HEK293 (cell line): ENCODE results near the gene NLK.

Experiments
- FEZF1 ChIP-seq: fragments of 450-650 bp; formaldehyde crosslinking; IDR thresholded peaks from 2 replicates; pipeline ENCODE4 v1.5.1; 2016; ENCODE audit warnings: missing biosample characterization, missing genetic modification characterization
- KLF1 ChIP-seq: fragments of 450-650 bp; formaldehyde crosslinking; IDR thresholded peaks from 2 replicates; pipeline ENCODE4 v1.5.1; 2016; ENCODE audit warnings: missing biosample characterization, missing genetic modification characterization
- KLF16 ChIP-seq: fragments of 450-650 bp; formaldehyde crosslinking; IDR thresholded peaks from 2 replicates; pipeline ENCODE4 v1.5.1; 2017; ENCODE audit warnings: missing biosample characterization, missing genetic modification characterization
- YY1 ChIP-seq: fragments of 450-650 bp; formaldehyde crosslinking; IDR thresholded peaks from 2 replicates; pipeline ENCODE4 v1.5.1; 2018; ENCODE audit warnings: missing biosample characterization, missing genetic modification characterization
- ZBTB48 ChIP-seq: fragments of 450-650 bp; formaldehyde crosslinking; IDR thresholded peaks from 2 replicates; pipeline ENCODE4 v1.5.1; 2016; ENCODE audit warnings: missing biosample characterization, missing genetic modification characterization
- ZFP41 ChIP-seq: fragments of 450-650 bp; formaldehyde crosslinking; IDR thresholded peaks from 2 replicates; pipeline ENCODE4 v1.5.1; 2016; ENCODE audit warnings: missing biosample characterization, missing genetic modification characterization, borderline replicate concordance
- ZNF211 ChIP-seq: fragments of 450-650 bp; formaldehyde crosslinking; IDR thresholded peaks from 2 replicates; pipeline ENCODE4 v1.5.1; 2016; ENCODE audit warnings: low read depth, missing biosample characterization, missing genetic modification characterization
- ZNF23 ChIP-seq: fragments of 450-650 bp; formaldehyde crosslinking; IDR thresholded peaks from 2 replicates; pipeline ENCODE4 v1.5.1; 2016; ENCODE audit warnings: missing biosample characterization, missing genetic modification characterization, borderline replicate concordance
- TF ChIP-seq, protein P1 (sequence below): fragments of 450-650 bp; formaldehyde crosslinking; IDR thresholded peaks from 2 replicates; pipeline ENCODE4 v1.5.1; 2016; ENCODE audit warnings: missing biosample characterization, missing genetic modification characterization
- TF ChIP-seq, protein P2 (sequence below): fragments of 450-650 bp; formaldehyde crosslinking; optimal IDR thresholded peaks from 2 replicates; pipeline ENCODE3; 2016; ENCODE audit warnings: missing biosample characterization, mild to moderate bottlenecking, missing genetic modification characterization
- TF ChIP-seq, protein P3 (sequence below): fragments of 450-650 bp; formaldehyde crosslinking; IDR thresholded peaks from 2 replicates; pipeline ENCODE4 v1.5.1; 2016; ENCODE audit warnings: missing biosample characterization, missing genetic modification characterization, borderline replicate concordance
- TF ChIP-seq, protein P4 (sequence below): fragments of 450-650 bp; formaldehyde crosslinking; IDR thresholded peaks from 2 replicates; pipeline ENCODE4 v1.5.1; 2016; ENCODE audit warnings: missing biosample characterization, missing genetic modification characterization
- TF ChIP-seq, protein P5 (sequence below): fragments of 450-650 bp; formaldehyde crosslinking; IDR thresholded peaks from 2 replicates; pipeline ENCODE4 v1.5.1; 2017; ENCODE audit warnings: missing biosample characterization, missing genetic modification characterization

DNA sequence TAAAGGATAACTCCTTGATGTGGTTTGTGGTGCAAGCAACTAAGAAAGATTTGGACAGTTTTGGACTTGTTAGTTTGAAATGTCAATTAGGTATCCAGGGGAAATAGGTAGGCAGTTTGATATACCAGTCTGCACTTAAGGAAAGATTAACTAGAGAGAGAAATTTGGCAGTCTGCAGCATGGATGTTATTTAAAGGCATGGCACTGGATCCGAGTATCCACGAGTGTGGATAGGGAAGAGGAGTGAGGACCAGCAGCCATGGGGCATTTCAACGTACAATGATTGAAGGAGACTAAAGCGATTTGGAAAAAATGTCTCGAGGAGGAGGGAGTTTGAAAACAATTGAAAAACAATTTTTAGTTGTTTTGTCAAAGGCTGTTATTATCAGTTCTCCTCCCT lies 117.4 kb downstream of the NLK start:
- TF ChIP-seq YY1 (no peak), KLF16 (tag by site-specific recombination) (no peak), ZNF211 (tag by site-specific recombination) (no peak), ZNF23 (tag by site-specific recombination) (no peak), ZFP41 (no peak), ZBTB48 (no peak), KLF1 (tag by site-specific recombination) (no peak), FEZF1 (tag by site-specific recombination) (no peak)
- TF ChIP-seq, protein P1, sequence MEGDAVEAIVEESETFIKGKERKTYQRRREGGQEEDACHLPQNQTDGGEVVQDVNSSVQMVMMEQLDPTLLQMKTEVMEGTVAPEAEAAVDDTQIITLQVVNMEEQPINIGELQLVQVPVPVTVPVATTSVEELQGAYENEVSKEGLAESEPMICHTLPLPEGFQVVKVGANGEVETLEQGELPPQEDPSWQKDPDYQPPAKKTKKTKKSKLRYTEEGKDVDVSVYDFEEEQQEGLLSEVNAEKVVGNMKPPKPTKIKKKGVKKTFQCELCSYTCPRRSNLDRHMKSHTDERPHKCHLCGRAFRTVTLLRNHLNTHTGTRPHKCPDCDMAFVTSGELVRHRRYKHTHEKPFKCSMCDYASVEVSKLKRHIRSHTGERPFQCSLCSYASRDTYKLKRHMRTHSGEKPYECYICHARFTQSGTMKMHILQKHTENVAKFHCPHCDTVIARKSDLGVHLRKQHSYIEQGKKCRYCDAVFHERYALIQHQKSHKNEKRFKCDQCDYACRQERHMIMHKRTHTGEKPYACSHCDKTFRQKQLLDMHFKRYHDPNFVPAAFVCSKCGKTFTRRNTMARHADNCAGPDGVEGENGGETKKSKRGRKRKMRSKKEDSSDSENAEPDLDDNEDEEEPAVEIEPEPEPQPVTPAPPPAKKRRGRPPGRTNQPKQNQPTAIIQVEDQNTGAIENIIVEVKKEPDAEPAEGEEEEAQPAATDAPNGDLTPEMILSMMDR (tag by site-specific recombination), result no peak
- TF ChIP-seq, protein P2, sequence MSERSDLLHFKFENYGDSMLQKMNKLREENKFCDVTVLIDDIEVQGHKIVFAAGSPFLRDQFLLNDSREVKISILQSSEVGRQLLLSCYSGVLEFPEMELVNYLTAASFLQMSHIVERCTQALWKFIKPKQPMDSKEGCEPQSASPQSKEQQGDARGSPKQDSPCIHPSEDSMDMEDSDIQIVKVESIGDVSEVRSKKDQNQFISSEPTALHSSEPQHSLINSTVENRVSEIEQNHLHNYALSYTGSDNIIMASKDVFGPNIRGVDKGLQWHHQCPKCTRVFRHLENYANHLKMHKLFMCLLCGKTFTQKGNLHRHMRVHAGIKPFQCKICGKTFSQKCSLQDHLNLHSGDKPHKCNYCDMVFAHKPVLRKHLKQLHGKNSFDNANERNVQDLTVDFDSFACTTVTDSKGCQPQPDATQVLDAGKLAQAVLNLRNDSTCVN, result no peak
- TF ChIP-seq, protein P3, sequence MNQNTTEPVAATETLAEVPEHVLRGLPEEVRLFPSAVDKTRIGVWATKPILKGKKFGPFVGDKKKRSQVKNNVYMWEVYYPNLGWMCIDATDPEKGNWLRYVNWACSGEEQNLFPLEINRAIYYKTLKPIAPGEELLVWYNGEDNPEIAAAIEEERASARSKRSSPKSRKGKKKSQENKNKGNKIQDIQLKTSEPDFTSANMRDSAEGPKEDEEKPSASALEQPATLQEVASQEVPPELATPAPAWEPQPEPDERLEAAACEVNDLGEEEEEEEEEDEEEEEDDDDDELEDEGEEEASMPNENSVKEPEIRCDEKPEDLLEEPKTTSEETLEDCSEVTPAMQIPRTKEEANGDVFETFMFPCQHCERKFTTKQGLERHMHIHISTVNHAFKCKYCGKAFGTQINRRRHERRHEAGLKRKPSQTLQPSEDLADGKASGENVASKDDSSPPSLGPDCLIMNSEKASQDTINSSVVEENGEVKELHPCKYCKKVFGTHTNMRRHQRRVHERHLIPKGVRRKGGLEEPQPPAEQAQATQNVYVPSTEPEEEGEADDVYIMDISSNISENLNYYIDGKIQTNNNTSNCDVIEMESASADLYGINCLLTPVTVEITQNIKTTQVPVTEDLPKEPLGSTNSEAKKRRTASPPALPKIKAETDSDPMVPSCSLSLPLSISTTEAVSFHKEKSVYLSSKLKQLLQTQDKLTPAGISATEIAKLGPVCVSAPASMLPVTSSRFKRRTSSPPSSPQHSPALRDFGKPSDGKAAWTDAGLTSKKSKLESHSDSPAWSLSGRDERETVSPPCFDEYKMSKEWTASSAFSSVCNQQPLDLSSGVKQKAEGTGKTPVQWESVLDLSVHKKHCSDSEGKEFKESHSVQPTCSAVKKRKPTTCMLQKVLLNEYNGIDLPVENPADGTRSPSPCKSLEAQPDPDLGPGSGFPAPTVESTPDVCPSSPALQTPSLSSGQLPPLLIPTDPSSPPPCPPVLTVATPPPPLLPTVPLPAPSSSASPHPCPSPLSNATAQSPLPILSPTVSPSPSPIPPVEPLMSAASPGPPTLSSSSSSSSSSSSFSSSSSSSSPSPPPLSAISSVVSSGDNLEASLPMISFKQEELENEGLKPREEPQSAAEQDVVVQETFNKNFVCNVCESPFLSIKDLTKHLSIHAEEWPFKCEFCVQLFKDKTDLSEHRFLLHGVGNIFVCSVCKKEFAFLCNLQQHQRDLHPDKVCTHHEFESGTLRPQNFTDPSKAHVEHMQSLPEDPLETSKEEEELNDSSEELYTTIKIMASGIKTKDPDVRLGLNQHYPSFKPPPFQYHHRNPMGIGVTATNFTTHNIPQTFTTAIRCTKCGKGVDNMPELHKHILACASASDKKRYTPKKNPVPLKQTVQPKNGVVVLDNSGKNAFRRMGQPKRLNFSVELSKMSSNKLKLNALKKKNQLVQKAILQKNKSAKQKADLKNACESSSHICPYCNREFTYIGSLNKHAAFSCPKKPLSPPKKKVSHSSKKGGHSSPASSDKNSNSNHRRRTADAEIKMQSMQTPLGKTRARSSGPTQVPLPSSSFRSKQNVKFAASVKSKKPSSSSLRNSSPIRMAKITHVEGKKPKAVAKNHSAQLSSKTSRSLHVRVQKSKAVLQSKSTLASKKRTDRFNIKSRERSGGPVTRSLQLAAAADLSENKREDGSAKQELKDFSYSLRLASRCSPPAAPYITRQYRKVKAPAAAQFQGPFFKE, result no peak
- TF ChIP-seq, protein P4, sequence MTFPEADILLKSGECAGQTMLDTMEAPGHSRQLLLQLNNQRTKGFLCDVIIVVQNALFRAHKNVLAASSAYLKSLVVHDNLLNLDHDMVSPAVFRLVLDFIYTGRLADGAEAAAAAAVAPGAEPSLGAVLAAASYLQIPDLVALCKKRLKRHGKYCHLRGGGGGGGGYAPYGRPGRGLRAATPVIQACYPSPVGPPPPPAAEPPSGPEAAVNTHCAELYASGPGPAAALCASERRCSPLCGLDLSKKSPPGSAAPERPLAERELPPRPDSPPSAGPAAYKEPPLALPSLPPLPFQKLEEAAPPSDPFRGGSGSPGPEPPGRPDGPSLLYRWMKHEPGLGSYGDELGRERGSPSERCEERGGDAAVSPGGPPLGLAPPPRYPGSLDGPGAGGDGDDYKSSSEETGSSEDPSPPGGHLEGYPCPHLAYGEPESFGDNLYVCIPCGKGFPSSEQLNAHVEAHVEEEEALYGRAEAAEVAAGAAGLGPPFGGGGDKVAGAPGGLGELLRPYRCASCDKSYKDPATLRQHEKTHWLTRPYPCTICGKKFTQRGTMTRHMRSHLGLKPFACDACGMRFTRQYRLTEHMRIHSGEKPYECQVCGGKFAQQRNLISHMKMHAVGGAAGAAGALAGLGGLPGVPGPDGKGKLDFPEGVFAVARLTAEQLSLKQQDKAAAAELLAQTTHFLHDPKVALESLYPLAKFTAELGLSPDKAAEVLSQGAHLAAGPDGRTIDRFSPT (tag by site-specific recombination), result no peak
- TF ChIP-seq, protein P5, sequence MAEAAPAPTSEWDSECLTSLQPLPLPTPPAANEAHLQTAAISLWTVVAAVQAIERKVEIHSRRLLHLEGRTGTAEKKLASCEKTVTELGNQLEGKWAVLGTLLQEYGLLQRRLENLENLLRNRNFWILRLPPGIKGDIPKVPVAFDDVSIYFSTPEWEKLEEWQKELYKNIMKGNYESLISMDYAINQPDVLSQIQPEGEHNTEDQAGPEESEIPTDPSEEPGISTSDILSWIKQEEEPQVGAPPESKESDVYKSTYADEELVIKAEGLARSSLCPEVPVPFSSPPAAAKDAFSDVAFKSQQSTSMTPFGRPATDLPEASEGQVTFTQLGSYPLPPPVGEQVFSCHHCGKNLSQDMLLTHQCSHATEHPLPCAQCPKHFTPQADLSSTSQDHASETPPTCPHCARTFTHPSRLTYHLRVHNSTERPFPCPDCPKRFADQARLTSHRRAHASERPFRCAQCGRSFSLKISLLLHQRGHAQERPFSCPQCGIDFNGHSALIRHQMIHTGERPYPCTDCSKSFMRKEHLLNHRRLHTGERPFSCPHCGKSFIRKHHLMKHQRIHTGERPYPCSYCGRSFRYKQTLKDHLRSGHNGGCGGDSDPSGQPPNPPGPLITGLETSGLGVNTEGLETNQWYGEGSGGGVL (tag by site-specific recombination), result no peak
